H9 (cell line): ENCODE data around the gene C19orf85. TPM values are rescaled to one million over a fixed set of nuclear protein-coding genes. Genes with fewer than 3 reads are reported as not detected.

Experiments used
- DNase-seq: peaks from one replicate; pipeline ENCODE4 v3.0.0-alpha.2; 2017
- H2AFZ ChIP-seq: one replicate; pipeline ENCODE4 v1.6.1; 2013; ENCODE audit warnings: mild to moderate bottlenecking, low read length, control low read depth, moderate library complexity
- H2AK5ac ChIP-seq: 2 replicates; pipeline ENCODE4 v1.6.1; 2013; ENCODE audit warnings: low read length, control low read depth, mixed read lengths; ENCODE audit not compliant: insufficient read length
- H2BK120ac ChIP-seq: one replicate; pipeline ENCODE4 v1.6.1; 2013; ENCODE audit warnings: low read depth, mild to moderate bottlenecking, low read length, control low read depth, inconsistent platforms; ENCODE audit not compliant: poor library complexity, severe bottlenecking
- H2BK12ac ChIP-seq: 2 replicates; pipeline ENCODE4 v1.6.1; 2013; ENCODE audit warnings: low read length, control low read depth, mixed read lengths, low read depth; ENCODE audit not compliant: insufficient read length
- H2BK15ac ChIP-seq: 2 replicates; pipeline ENCODE4 v1.6.1; 2013; ENCODE audit warnings: low read depth, low read length, control low read depth
- H2BK20ac ChIP-seq: one replicate; pipeline ENCODE4 v1.6.1; 2013; ENCODE audit warnings: low read depth, mild to moderate bottlenecking, low read length, control low read depth, inconsistent platforms; ENCODE audit not compliant: poor library complexity, severe bottlenecking
- H2BK5ac ChIP-seq: 2 replicates; pipeline ENCODE4 v1.6.1; 2013; ENCODE audit warnings: low read length, control low read depth, mixed read lengths; ENCODE audit not compliant: insufficient read length
- H3K14ac ChIP-seq: 2 replicates; pipeline ENCODE4 v1.6.1; 2013; ENCODE audit warnings: low read length, control low read depth; ENCODE audit not compliant: insufficient read depth
- H3K18ac ChIP-seq: 2 replicates; pipeline ENCODE4 v1.6.1; 2013; ENCODE audit warnings: low read depth, mild to moderate bottlenecking, mixed read lengths, low read length, control low read depth; ENCODE audit not compliant: insufficient read length
- H3K23ac ChIP-seq: 2 replicates; pipeline ENCODE4 v1.6.1; 2013; ENCODE audit warnings: low read length, control low read depth, mixed read lengths, low read depth; ENCODE audit not compliant: insufficient read length
- H3K23me2 ChIP-seq: 2 replicates; pipeline ENCODE4 v1.6.1; 2013; ENCODE audit warnings: low read depth, mild to moderate bottlenecking, mixed read lengths, low read length, control low read depth; ENCODE audit not compliant: insufficient read length, poor library complexity, severe bottlenecking
- H3K27ac ChIP-seq: 2 replicates; pipeline ENCODE4 v1.5.1; 2013; ENCODE audit warnings: low read length, control low read depth, mixed read lengths, low read depth; ENCODE audit not compliant: insufficient read length
- H3K27me3 ChIP-seq: 2 replicates; pipeline ENCODE4 v1.6.1; 2013; ENCODE audit warnings: low read length, control low read depth, inconsistent platforms; ENCODE audit not compliant: insufficient read depth
- H3K4ac ChIP-seq: 2 replicates; pipeline ENCODE4 v1.6.1; 2013; ENCODE audit warnings: low read depth, mild to moderate bottlenecking, control low read depth, inconsistent platforms, low read length, moderate library complexity
- H3K4me1 ChIP-seq: 2 replicates; pipeline ENCODE4 v1.6.1; 2013; ENCODE audit warnings: low read length, control low read depth, inconsistent platforms; ENCODE audit not compliant: insufficient read depth
- H3K4me2 ChIP-seq: 2 replicates; pipeline ENCODE4 v1.6.1; 2013; ENCODE audit warnings: low read length, control low read depth, mixed read lengths; ENCODE audit not compliant: insufficient read length, insufficient read depth
- H3K56ac ChIP-seq: 2 replicates; pipeline ENCODE4 v1.6.1; 2013; ENCODE audit warnings: low read depth, mild to moderate bottlenecking, mixed read lengths, low read length, control low read depth; ENCODE audit not compliant: insufficient read length
- H3K79me1 ChIP-seq: 2 replicates; pipeline ENCODE4 v1.6.1; 2013; ENCODE audit warnings: low read depth, mild to moderate bottlenecking, moderate library complexity, low read length, control low read depth, inconsistent platforms; ENCODE audit not compliant: insufficient read depth, poor library complexity, severe bottlenecking
- H3K79me2 ChIP-seq: 2 replicates; pipeline ENCODE4 v1.6.1; 2013; ENCODE audit warnings: low read length, control low read depth, inconsistent platforms; ENCODE audit not compliant: insufficient read depth
- H3K9ac ChIP-seq: 2 replicates; pipeline ENCODE4 v1.6.1; 2013; ENCODE audit warnings: low read length, control low read depth, mixed read lengths; ENCODE audit not compliant: insufficient read length; ENCODE audit errors: extremely low read depth
- H3K9me3 ChIP-seq: one replicate; pipeline ENCODE4 v1.6.1; 2013; ENCODE audit warnings: low read depth, low read length, inconsistent platforms; ENCODE audit not compliant: control insufficient read depth
- H3T11ph ChIP-seq: one replicate; pipeline ENCODE4 v1.6.1; 2013; ENCODE audit warnings: mild to moderate bottlenecking, low read length, control low read depth, inconsistent platforms
- H4K20me1 ChIP-seq: one replicate; pipeline ENCODE4 v1.6.1; 2013; ENCODE audit not compliant: control insufficient read depth, insufficient read length, insufficient read depth
- H4K5ac ChIP-seq: 2 replicates; pipeline ENCODE4 v1.6.1; 2013; ENCODE audit warnings: low read depth, mild to moderate bottlenecking, mixed read lengths, low read length, control low read depth; ENCODE audit not compliant: insufficient read length
- H4K8ac ChIP-seq: replicated peaks from 2 replicates; pipeline ENCODE4 v1.6.1; 2013; ENCODE audit warnings: low read length, control low read depth, mixed read lengths, low read depth; ENCODE audit not compliant: insufficient read length
- H4K91ac ChIP-seq: 2 replicates; pipeline ENCODE4 v1.6.1; 2013; ENCODE audit warnings: low read depth, mild to moderate bottlenecking, moderate library complexity, mixed read lengths, low read length, control low read depth; ENCODE audit not compliant: insufficient read length
- H3K27ac Mint-ChIP-seq, 3 experiments: 2 replicates in 2 of 3; 3 replicates in 1 of 3; pipeline ENCODE4 v1.8.0; 2020 to 2021; ENCODE audit warnings: mixed read lengths in 3 of 3, mild to moderate bottlenecking in 1 of 3, moderate library complexity in 1 of 3
- H3K27me3 Mint-ChIP-seq: 2 replicates; pipeline ENCODE4 v1.8.0; 2021; ENCODE audit warnings: low read depth, mild to moderate bottlenecking, moderate library complexity, mixed read lengths
- H3K36me3 Mint-ChIP-seq, 3 experiments: 2 replicates in 2 of 3; 3 replicates in 1 of 3; pipeline ENCODE4 v1.8.0; 2020 to 2021; ENCODE audit warnings: low read depth in 3 of 3, mixed read lengths in 3 of 3; ENCODE audit not compliant: insufficient read depth in 1 of 3
- H3K4me1 Mint-ChIP-seq, 2 experiments: 2 replicates each; pipeline ENCODE4 v1.8.0; 2020; ENCODE audit warnings: mixed read lengths in 2 of 2
- H3K4me3 Mint-ChIP-seq, 2 experiments: 2 replicates in 1 of 2; 3 replicates in 1 of 2; pipeline ENCODE4 v1.8.0; 2020 to 2021; ENCODE audit warnings: mild to moderate bottlenecking in 2 of 2, mixed read lengths in 2 of 2, moderate library complexity in 1 of 2
- H3K9me3 Mint-ChIP-seq, 2 experiments: 2 replicates in 1 of 2; 3 replicates in 1 of 2; pipeline ENCODE4 v1.8.0; 2020; ENCODE audit warnings: mild to moderate bottlenecking in 2 of 2, mixed read lengths in 2 of 2, moderate library complexity in 1 of 2
- WGBS: extraction: QIAGEN DNeasy Blood & Tissue Kit; methylation state at CpG from one replicate; pipeline ENCODE4 v1.1.7; 2013; ENCODE audit warnings: missing lambda C conversion rate, low lambda C conversion rate, mixed read lengths; ENCODE audit not compliant: insufficient read length; ENCODE audit errors: extremely low coverage; 5-methylcytosine and 5-hydroxymethylcytosine counted together
- total RNA-seq: library from RNA; stranded (reverse); gene quantifications from 2 replicates; pipeline ENCODE4 v1.2.1, GENCODE V29; 2021
- TF ChIP-seq, protein P1 (sequence below): fragments of 200-600 bp; sonication (generic); conservative IDR thresholded peaks from 3 replicates; pipeline ENCODE4 v1.8.0; 2021; ENCODE audit warnings: antibody characterized with exemption, mild to moderate bottlenecking

The C19orf85 gene
- total RNA-seq, 1 experiment from 2014 or later, result 1.2 TPM

- Histone ChIP-seq H3K4me1 (peaks cover 3% of the 10 kb centered on the region; the same call in 1 of the 2 replicates), H3K4ac (no peak overlapping the region), H4K8ac (no peak overlapping the region), H4K5ac (no peak overlapping the region), H3K4me2 (no peak overlapping the region), H3K56ac (no peak overlapping the region), H3K79me1 (no peaks in the 10 kb centered on the region), H3K23me2 (peaks cover 5% of the 10 kb centered on the region), H3K9me3 (no peaks in the 10 kb centered on the region), H3K27me3 (no peaks in the 10 kb centered on the region), H3K9ac (no peak overlapping the region), H4K91ac (no peak overlapping the region), H2BK20ac (no peak overlapping the region), H2AFZ (no peak overlapping the region), H4K20me1 (no peaks in the 10 kb centered on the region), H3K23ac (no peak overlapping the region), H2BK12ac (no peak overlapping the region), H3K18ac (peak overlapping the region; percentile 68), H2AK5ac (no peak overlapping the region), H3K27ac (no peak overlapping the region), H2BK5ac (no peak overlapping the region), H2BK15ac (no peak overlapping the region), H3K79me2 (0 out of 2 replicates have a peak, but pooled peaks cover 4% of the 10 kb centered on the region), H3T11ph (no peak overlapping the region), H3K14ac (peak overlapping the region; percentile 51), H2BK120ac (no peak overlapping the region)
- peak overlapping the region in 1 of 2 experiments; percentile 42; a peak in 1 of 5 replicates for H3K4me3 Mint-ChIP-seq
- TF ChIP-seq, protein P1, sequence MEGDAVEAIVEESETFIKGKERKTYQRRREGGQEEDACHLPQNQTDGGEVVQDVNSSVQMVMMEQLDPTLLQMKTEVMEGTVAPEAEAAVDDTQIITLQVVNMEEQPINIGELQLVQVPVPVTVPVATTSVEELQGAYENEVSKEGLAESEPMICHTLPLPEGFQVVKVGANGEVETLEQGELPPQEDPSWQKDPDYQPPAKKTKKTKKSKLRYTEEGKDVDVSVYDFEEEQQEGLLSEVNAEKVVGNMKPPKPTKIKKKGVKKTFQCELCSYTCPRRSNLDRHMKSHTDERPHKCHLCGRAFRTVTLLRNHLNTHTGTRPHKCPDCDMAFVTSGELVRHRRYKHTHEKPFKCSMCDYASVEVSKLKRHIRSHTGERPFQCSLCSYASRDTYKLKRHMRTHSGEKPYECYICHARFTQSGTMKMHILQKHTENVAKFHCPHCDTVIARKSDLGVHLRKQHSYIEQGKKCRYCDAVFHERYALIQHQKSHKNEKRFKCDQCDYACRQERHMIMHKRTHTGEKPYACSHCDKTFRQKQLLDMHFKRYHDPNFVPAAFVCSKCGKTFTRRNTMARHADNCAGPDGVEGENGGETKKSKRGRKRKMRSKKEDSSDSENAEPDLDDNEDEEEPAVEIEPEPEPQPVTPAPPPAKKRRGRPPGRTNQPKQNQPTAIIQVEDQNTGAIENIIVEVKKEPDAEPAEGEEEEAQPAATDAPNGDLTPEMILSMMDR, result no peak
- H3K27ac Mint-ChIP-seq, result peak overlapping the region in 1 of 3 experiments; percentile 86; a peak in 2 of 7 replicates
- peaks cover 0 to 3% of the 10 kb centered on the region in 2 experiments; a peak in 1 of 5 replicates for H3K9me3 Mint-ChIP-seq
- H3K4me1 Mint-ChIP-seq, result peaks cover 25 to 31% of the 10 kb centered on the region in 2 experiments
- peaks cover 0 to 2% (median 0%) of the 10 kb centered on the region in 3 experiments; a peak in 2 of 7 replicates for H3K36me3 Mint-ChIP-seq
- peaks cover 13% of the 10 kb centered on the region for H3K27me3 Mint-ChIP-seq
- WGBS, result no CpG with 5 or more reads among the region's 23 CpGs
- no peak for DNase-seq
Measured at GRCh38 chr19:55464039-55464661, 401 bp downstream of the C19orf85 start.
